Measurements from ENCODE around the gene SCCPDH. TPM values are rescaled to one million over a fixed set of nuclear protein-coding genes. Genes with fewer than 3 reads are reported as not detected.

SCCPDH gene
- total RNA-seq, 1 experiment from 2014 or later, result 26.4 TPM

- Histone ChIP-seq H3K27ac (no peak overlapping the region), H3K4me3 (no peak overlapping the region)
These were observed 26.5 kb downstream of the SCCPDH start for GRCh38 chr1:246750752-246751151.

GRCh38 chr1:246753670-246754535, 29.7 kb downstream of the SCCPDH start:
- H3K36me3 ChIP-seq, result no peaks in the 10 kb centered on the region
- DNase-seq, result peak; percentile 63 to 84
- no peak overlapping the region for H3K4me3 ChIP-seq
- H3K27me3 ChIP-seq, result no peaks in the 10 kb centered on the region
- no peaks in the 10 kb centered on the region for H3K9me3 ChIP-seq (replicated peaks)
- no peak overlapping the region for H3K27ac ChIP-seq
- H3K4me1 ChIP-seq, result no peaks in the 10 kb centered on the region

More at GRCh38 chr1:246750752-246751151, 26.5 kb downstream of the SCCPDH start:
- Histone ChIP-seq H3K27me3 (no peaks in the 10 kb centered on the region), H3K9me3 (replicated peaks) (no peaks in the 10 kb centered on the region), H3K36me3 (no peaks in the 10 kb centered on the region), H3K4me1 (no peaks in the 10 kb centered on the region)
- DNase-seq, result no peak

GRCh38 chr1:246755419-246755818, 31.2 kb downstream of the SCCPDH start:
- H3K27me3 ChIP-seq, result no peaks in the 10 kb centered on the region
- H3K4me1 ChIP-seq, result no peaks in the 10 kb centered on the region
- no peak overlapping the region for H3K27ac ChIP-seq
- H3K9me3 ChIP-seq (replicated peaks), result no peaks in the 10 kb centered on the region
- H3K36me3 ChIP-seq, result peaks cover 7% of the 10 kb centered on the region; the same call in 1 of the 2 replicates
- DNase-seq, result no peak
- H3K4me3 ChIP-seq, result no peak overlapping the region

- H3K4me1 ChIP-seq, result no peaks in the 10 kb centered on the region
- H3K9me3 ChIP-seq (replicated peaks), result no peaks in the 10 kb centered on the region
- no peaks in the 10 kb centered on the region; the same call in 1 of the 2 replicates for H3K27me3 ChIP-seq
- H3K27ac ChIP-seq, result no peak overlapping the region
- H3K36me3 ChIP-seq, result peaks cover 24% of the 10 kb centered on the region; the same call in 1 of the 2 replicates
- DNase-seq, result peak in 1 of 2 experiments; percentile 32
- no peak overlapping the region for H3K4me3 ChIP-seq
These were observed 36.5 kb downstream of the SCCPDH start for GRCh38 chr1:246760422-246761347.

GRCh38 chr1:246761396-246761795, 37.2 kb downstream of the SCCPDH start:
- Histone ChIP-seq H3K9me3 (replicated peaks) (no peaks in the 10 kb centered on the region), H3K27me3 (no peaks in the 10 kb centered on the region; the same call in 1 of the 2 replicates), H3K36me3 (peaks cover 29% of the 10 kb centered on the region; the same call in 1 of the 2 replicates), H3K27ac (no peak overlapping the region), H3K4me1 (no peaks in the 10 kb centered on the region), H3K4me3 (no peak overlapping the region)
- DNase-seq, result no peak

DNA sequence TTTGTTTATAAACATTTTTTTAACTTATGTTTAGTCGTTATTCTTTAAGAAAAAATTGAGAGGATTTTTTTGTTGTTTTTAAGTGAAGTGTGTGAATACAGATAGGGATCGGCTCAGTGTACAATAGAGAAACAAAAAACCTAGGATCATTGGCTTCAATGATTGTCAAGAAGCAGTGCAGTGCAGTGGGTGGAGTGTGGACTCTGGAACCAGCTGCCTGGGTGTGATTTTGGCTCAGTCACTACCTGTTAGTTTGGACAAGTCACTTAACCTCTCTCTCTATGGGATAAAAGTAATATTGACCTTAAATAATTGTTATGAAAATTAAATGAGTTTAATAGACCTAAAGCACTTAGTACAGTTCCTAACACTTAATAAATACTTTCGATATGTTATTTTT, 41.3 kb downstream of the SCCPDH start:
- no peaks in the 10 kb centered on the region for H3K9me3 ChIP-seq (replicated peaks)
- no peaks in the 10 kb centered on the region for H3K4me1 ChIP-seq
- H3K27ac ChIP-seq, result no peak overlapping the region
- no peaks in the 10 kb centered on the region; the same call in 1 of the 2 replicates for H3K27me3 ChIP-seq
- H3K36me3 ChIP-seq, result peaks cover 21% of the 10 kb centered on the region; the same call in 1 of the 2 replicates
- no peak overlapping the region for H3K4me3 ChIP-seq
- DNase-seq, result no peak

- no peak overlapping the region for H3K27ac ChIP-seq
These were observed 44.3 kb downstream of the SCCPDH start for GRCh38 chr1:246768403-246769020.

GRCh38 chr1:246769306-246769705, 45.1 kb downstream of the SCCPDH start:
- Histone ChIP-seq H3K27me3 (no peaks in the 10 kb centered on the region; the same call in 1 of the 2 replicates), H3K36me3 (peaks cover 9% of the 10 kb centered on the region; the same call in 1 of the 2 replicates), H3K4me1 (no peaks in the 10 kb centered on the region), H3K27ac (no peak overlapping the region), H3K4me3 (no peak overlapping the region), H3K9me3 (replicated peaks) (no peaks in the 10 kb centered on the region)
- no peak for DNase-seq

More at GRCh38 chr1:246768403-246769020, 44.3 kb downstream of the SCCPDH start:
- H3K36me3 ChIP-seq, result peaks cover 9% of the 10 kb centered on the region; the same call in 1 of the 2 replicates
- H3K4me1 ChIP-seq, result no peaks in the 10 kb centered on the region
- no peaks in the 10 kb centered on the region for H3K9me3 ChIP-seq (replicated peaks)
- DNase-seq, result no peak
- no peak overlapping the region for H3K4me3 ChIP-seq
- no peaks in the 10 kb centered on the region; the same call in 1 of the 2 replicates for H3K27me3 ChIP-seq

GRCh38 chr1:246771366-246771765, 47.2 kb downstream of the SCCPDH start:
- no peaks in the 10 kb centered on the region for H3K27me3 ChIP-seq
- no peak for DNase-seq
- H3K36me3 ChIP-seq, result no peaks in the 10 kb centered on the region; the same call in 1 of the 2 replicates
- H3K9me3 ChIP-seq (replicated peaks), result no peaks in the 10 kb centered on the region
- H3K27ac ChIP-seq, result no peak overlapping the region
- H3K4me3 ChIP-seq, result no peak overlapping the region
- H3K4me1 ChIP-seq, result no peaks in the 10 kb centered on the region

DNA sequence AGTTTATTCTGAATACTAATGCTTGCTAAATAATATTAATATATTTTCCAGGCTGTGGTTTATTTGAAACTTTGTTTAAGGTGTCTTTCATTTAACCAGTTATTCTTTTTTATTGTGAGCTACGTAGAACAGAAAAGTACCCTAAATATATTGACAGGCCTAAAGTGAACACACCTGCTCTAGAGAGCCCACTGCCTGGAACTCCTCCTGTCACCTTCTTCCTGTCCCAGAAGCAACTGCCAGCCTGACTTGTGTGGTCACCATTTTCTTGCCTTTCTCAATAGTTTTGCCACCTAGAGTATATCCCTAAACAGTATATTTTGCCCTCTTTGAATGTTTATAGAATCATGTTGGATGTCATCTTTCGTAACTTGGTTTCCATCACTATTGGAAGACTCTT, 48.5 kb downstream of the SCCPDH start:
- Histone ChIP-seq H3K4me1 (no peaks in the 10 kb centered on the region), H3K36me3 (peaks cover 5% of the 10 kb centered on the region; the same call in 1 of the 2 replicates)
- DNase-seq, result no peak

GRCh38 chr1:246773213-246773641, 49.0 kb downstream of the SCCPDH start:
- Histone ChIP-seq H3K4me1 (no peaks in the 10 kb centered on the region), H3K9me3 (replicated peaks) (no peaks in the 10 kb centered on the region), H3K36me3 (peaks cover 5% of the 10 kb centered on the region; the same call in 1 of the 2 replicates), H3K27me3 (no peaks in the 10 kb centered on the region), H3K4me3 (no peak overlapping the region), H3K27ac (no peak overlapping the region)
- no peak for DNase-seq

More for the DNA sequence above, 48.5 kb downstream of the SCCPDH start:
- Histone ChIP-seq H3K9me3 (replicated peaks) (no peaks in the 10 kb centered on the region), H3K4me3 (no peak overlapping the region), H3K27ac (no peak overlapping the region), H3K27me3 (no peaks in the 10 kb centered on the region)

DNA sequence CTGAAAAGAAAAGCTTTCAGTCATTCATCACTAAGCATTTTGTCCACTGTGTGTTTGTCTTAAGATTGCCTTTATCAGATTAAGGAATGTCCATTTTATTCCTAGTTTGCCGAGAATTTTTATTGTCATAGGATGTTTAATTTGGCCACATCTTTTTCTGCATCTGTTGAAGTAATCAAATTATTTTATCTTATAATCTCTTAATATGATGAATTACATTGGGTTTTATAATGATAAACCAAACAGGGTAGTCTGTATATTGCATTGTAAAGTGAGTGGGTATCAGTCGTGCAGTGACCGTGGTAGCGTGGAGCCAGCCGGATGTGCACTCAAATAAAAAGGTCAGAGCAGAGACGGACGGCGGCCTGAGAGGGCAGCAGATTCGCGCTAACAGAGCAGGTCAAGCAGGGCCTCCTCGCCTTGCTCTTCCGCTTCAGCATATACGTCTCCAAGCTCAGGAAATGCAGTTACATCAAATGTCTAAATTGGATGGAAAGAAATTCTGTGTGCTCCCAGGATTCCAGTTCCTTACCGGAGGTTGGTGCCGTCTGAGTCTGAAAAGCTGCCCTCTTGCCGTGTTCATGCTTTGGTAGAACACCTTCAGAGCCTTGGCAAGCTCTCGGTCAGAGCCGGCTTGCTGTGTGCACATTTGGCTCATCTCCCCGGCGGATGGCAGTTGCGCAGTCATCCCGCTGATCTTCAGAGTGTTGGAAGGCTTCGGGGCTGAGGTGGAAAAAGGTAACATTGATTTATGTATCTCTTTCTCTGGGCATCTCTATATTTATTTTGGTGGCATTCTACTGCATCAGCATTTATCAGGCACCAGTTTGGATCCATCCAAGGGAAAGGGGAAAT, 51.5 kb downstream of the SCCPDH start:
- Histone ChIP-seq H3K4me3 (no peak overlapping the region), H3K27ac (no peak overlapping the region), H3K4me1 (no peaks in the 10 kb centered on the region), H3K9me3 (replicated peaks) (no peaks in the 10 kb centered on the region), H3K27me3 (no peaks in the 10 kb centered on the region), H3K36me3 (peaks cover 5% of the 10 kb centered on the region; the same call in 1 of the 2 replicates)
- no peak for DNase-seq

GRCh38 chr1:246776923-246777322, 52.7 kb downstream of the SCCPDH start:
- DNase-seq, result no peak
- Histone ChIP-seq H3K27ac (no peak overlapping the region), H3K9me3 (replicated peaks) (no peaks in the 10 kb centered on the region)

More at GRCh38 chr1:246776923-246777322, 52.7 kb downstream of the SCCPDH start:
- H3K4me1 ChIP-seq, result peaks cover 7% of the 10 kb centered on the region
- H3K27me3 ChIP-seq, result no peaks in the 10 kb centered on the region
- no peak overlapping the region for H3K4me3 ChIP-seq
- peaks cover 5% of the 10 kb centered on the region; the same call in 1 of the 2 replicates for H3K36me3 ChIP-seq

Data from SJCRH30 (cell line).